Esophagus mucosa (tissue), 1 donor: ENCODE results near the gene TAF8. TPM values are rescaled to one million over a fixed set of nuclear protein-coding genes. Genes with fewer than 3 reads are reported as not detected.
A peak's percentile ranks its signal among the peaks of the same experiment; 100 is the strongest.

Experiments
- ATAC-seq: fragments of 200-7000 bp; cut with Tn5 transposase; one replicate; pipeline ENCODE4 v1.9.1; 2020
- total RNA-seq: library from RNA; stranded (reverse); gene quantifications from one replicate; pipeline ENCODE4 v1.2.4, GENCODE V29; 2023
- donor health status: DM: yes; HTN: yes; CAD: no.

TAF8 gene
- total RNA-seq, 1 donor from 2014 or later = 13.8 TPM

DNA sequence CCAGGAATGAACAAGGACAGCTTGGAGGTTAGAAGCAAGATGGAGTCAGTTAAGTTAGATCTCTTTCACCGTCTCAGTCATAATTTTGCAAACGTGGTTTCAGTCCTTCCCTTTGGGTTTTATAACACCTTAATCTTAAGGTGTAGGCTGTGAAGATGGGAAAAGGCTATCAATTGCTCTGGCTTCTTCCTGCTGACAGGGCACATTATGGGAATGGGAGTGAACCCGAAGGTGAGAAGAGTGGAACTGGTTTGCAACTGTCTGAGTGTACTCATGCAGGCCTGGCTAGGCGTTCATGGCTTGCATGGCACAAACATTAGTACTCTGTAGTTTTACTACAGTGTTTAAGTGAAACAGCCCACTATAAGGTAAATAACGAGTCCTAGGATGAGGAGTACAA is 9.4 kb downstream of the TAF8 start:
- ATAC-seq = no peak

GRCh38 chr6:42066156-42066675 is 15.9 kb downstream of the TAF8 start:
- ATAC-seq = no peak

DNA sequence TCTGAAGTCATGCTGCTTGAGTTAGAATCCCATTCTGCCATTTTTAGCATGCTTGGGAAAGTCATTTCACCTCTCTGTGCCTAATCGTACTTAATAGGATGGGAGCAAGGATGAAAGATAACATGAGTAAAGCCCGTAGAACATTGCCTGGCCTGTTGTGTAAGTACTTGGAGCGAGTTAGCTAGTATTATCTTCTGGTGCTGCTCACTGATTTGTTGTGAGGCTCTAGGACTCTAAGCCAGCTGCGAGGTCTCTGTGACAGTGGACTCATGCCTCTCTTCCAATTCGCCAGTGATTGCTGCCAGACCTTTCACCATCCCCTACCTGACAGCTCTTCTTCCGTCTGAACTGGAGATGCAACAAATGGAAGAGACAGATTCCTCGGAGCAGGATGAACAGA is 17.8 kb downstream of the TAF8 start:
- ATAC-seq = no peak

GRCh38 chr6:42068872-42069522 is 18.7 kb downstream of the TAF8 start:
- ATAC-seq = no peak

GRCh38 chr6:42071881-42072583 is 21.7 kb downstream of the TAF8 start:
- ATAC-seq = no peak

DNA sequence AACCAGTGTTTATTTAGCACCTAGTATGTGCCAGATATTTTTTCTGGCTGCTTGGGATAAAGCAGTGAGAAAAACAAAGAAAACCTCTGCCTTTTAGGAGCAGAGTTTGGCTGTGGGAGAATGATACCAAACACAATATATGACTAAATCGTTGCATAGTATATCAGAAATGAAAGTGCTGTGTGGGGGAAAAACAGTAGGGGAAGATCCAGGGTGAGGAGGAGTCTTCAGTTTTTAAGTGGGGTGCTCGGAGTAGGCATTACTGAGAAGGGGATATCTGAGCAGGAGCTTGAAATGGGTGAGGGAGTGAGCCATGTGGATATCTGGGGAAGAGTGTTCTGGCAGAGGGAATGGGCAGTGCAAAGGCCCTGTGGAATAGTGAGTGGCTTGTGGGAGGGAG is 23.0 kb downstream of the TAF8 start:
- no peak for ATAC-seq

DNA sequence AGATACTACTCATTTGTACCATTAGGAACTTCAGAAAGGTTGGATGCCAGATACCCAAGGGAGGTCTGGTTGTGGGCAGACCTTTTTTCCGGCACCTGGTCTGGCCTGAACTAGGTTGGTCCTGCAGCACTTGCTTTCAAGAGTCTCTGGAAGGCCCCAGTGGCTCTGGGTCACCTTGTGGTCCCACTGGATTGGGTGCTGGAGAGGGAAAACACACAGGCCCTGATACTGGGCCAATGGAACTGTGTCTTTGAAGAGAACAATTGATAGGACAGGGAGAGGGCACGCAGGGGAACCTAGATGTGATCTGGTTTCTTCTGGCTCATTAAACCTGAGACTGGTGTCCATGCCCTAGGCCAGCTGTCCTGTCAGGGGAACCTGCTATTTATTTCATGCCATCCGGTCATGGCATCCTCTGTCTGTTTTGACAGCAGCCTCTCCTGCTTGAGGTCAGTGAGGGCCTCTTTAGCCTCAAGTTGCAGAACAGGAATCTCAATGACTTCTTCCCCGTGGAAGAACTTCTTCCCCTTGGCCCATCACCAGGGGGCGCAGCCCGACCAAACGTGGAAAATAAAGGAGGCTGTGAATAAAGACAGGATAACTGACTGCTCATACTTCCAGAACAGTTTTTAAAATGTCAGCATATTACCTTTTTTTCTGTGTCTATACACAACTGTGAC is 25.0 kb downstream of the TAF8 start:
- peak; percentile 81 for ATAC-seq

GRCh38 chr6:42078386-42078785 is 28.1 kb downstream of the TAF8 start:
- no peak for ATAC-seq

DNA sequence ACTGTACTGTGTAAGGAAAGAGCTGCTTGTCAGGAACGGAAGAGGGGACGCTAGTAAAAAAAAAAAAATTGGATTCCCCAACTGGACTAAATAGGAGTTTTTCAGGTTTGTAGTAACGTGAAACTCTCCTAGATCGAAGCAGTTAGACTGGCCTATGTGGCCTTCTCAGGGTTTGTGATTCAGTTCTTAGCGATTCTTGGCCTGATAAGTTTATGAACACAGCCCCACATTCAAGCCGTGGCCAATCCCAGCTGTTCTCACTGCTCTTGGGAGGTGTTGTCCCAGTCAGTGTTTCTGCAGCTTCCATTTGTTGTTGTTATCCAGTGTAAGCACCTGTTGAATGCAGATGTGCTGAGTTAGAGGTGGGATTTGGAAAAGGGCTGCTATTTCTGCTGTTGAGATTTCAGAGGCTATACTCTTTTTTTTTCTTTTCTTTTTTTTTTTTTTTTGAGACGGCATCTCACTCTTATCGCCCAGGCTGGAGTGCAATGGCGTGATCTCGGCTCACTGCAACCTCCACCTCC is 29.7 kb downstream of the TAF8 start:
- ATAC-seq = no peak

- ATAC-seq = no peak
Observed at GRCh38 chr6:42083530-42083929, 33.2 kb downstream of the TAF8 start.

- ATAC-seq = no peak
Observed at GRCh38 chr6:42084889-42085288, 34.6 kb downstream of the TAF8 start.

DNA sequence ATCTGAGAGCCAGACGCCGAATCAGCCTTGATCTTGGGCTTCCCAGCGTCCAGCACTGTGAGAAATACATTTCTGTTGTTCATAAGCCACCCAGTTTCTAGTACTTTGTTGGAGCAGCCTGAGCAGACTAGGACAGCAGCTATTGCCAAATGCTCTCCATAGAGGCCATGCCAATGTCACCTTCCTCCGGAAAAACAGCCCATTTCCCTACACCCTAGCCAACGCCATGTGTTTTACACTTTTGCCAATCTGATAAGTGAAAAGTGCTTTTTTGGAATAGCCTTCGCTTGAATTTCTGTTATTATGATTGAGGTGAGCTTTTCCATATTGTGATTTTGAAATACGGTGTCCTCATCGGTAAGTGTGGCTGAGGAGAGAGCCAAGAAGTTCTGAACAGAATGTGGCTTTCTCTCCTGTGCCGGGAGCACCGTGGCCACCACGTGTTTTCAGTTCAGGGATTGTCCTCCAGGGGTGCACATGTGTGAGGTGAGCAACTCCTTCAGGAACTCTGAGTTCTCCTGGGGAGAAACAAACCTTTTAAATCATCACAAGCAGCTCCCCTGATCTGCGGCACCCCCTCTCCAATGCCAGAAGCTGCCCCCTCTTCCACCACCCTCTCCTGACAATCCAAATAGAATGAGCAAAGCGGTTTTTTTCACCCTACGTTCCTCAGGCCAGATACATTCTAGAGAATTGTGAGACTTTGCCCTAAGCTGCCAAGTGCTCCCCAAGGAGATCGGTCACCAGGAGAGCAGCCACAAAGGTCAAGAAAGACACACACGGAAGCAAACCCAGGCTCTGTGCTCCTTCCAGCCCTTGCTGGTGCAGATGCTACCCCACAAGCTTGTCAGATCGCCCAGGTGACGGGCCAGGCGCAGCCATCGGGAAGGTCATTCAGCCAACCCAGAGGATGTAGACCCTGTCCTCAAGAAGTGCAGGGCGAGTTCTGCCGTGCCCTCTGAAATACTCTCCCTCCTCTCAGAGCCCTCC is 36.0 kb downstream of the TAF8 start:
- ATAC-seq = peak; percentile 15

DNA sequence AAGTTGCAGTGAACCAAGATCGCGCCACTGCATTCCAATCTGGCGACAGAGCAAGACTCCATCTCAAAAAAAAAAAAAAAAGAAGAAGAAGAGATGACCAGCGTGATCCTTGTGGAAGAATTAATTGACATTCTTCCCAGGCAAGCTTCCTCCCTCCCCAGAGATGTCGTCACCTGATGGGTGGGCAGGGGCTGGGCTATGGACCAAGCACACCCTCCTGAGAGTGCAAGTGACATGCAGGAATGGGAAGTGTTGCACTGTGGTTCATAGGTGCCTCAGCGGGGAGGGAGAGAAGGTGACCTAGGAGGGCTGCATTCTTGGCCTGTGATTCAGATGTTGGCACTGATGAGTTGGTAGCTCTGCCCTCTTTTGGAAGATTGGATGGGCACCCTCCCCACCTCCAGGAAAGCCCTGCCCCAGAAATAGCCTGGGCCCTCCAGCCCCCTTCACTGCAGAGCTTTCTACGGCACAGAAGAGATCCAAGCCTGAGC is 37.8 kb downstream of the TAF8 start:
- peak; percentile 69 for ATAC-seq

DNA sequence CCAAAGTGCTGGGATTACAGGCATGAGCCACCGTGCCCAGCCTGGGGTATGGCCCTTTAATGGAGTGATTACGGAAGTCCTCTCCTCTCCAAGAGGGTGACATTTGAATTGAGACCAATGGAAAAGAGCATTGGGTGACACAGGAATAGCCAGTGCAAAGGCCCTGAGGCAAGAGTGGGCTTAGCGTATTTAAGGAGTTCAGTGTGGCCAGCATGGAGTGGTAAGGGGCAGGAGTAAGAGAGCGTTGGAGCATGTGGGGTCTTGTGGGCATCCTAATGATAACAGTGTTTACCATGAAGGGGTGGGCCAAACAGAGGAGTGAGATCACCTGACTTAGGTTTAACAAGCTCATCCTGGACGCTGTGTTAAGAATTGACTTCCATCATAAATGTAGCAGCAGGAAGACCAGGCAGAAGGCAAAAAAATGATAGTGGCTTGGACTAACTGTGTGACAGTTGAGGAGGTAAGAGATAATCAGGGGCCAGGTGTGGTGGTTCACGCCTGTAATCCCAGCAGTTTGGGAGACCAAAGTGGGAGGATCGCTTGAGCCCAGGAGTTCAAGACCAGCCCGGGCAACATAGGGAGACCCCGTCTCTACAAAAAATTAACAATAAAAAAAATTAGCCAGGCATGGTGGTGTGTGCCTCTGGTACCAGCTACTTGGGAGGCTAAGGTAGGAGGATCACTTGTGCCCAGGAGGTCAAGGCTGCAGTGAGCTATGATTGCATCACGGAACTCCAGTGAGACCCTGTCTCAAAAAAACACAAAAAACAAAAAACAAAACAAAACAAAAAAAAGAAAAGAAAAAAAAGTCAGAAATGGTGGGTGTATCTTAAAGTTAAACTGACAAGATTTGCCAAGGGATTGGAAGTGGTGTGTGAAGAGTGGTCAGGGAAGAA is 40.7 kb downstream of the TAF8 start:
- no peak for ATAC-seq

GRCh38 chr6:42091718-42092023 is 41.3 kb downstream of the TAF8 start:
- ATAC-seq = peak; percentile 31

GRCh38 chr6:42093582-42094329 is 43.4 kb downstream of the TAF8 start:
- peak; percentile 13 for ATAC-seq

GRCh38 chr6:42095094-42095493 is 44.8 kb downstream of the TAF8 start:
- peak; percentile 22 for ATAC-seq

GRCh38 chr6:42095776-42096541 is 45.6 kb downstream of the TAF8 start:
- no peak for ATAC-seq

DNA sequence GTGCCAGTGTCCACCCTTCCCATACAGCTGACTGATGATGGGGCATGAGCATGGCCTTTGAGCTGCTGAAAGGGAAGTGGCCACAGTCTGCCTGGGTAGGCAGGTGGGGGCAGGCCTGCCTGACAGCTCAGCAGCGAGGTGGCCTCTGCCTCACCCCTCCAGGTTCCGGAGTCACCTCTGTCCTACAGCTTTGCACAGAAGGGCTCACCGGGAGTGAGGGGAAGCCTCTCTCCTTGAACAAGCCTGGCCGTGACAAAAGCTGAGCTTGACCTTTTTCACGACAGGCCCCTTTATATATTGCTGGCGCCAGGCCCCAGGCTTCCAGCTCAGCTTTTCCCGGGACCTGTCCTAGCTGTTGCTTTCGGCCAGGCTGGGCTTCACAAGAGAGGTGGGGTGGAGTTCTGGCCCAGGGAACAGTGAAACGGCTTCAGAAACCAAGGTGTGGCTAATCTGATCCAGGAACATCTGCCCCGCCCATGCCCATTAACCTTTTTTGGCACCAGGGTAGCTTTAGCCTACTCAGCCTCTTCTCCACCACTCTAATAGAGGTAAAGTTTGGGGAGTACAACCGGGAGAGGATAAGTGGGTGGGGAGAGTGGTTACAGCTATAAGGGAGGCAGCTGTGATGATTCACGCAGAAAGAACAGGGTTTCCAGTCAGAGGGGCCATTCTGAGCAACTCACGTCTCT is 49.2 kb downstream of the TAF8 start:
- peak; percentile 81 for ATAC-seq
